ENCODE measurements around the gene POPDC2. TPM values are rescaled to one million over a fixed set of nuclear protein-coding genes. Genes with fewer than 3 reads are reported as not detected.

POPDC2 gene
- polyA plus RNA-seq, 4 donors = 1.8 to 8.6 (median 3.3) TPM

GRCh38 chr3:119676020-119676419 is 15.6 kb upstream of the POPDC2 start:
- H3K27me3 ChIP-seq (ENCODE audit: control insufficient read depth in 3 of 3, insufficient read depth in 3 of 3, low read length in 3 of 3) = no peaks in the 10 kb centered on the region
- H3K9me3 ChIP-seq (ENCODE audit: control insufficient read depth in 2 of 2, insufficient read depth in 1 of 2, low read depth in 1 of 2, low read length in 1 of 2) = no peaks in the 10 kb centered on the region
- peaks cover 0 to 21% (median 7%) of the 10 kb centered on the region in 3 donors for H3K4me1 ChIP-seq (ENCODE audit: control insufficient read depth in 3 of 3, insufficient read depth in 2 of 3, low read depth in 1 of 3, low read length in 2 of 3)
- DNase-seq = peak; percentile 26 to 59
- peaks cover 0 to 11% (median 6%) of the 10 kb centered on the region in 3 donors for H3K36me3 ChIP-seq (ENCODE audit: control insufficient read depth in 3 of 3, insufficient read depth in 2 of 3, low read depth in 1 of 3, low read length in 3 of 3)
- 31 to 56% (median 36%) methylated on average over 1 of the region's 1 CpG for WGBS, 3 donors
- FAIRE-seq = no peak
- H3K27ac ChIP-seq (ENCODE audit: low read depth in 1 of 3, low read length in 2 of 3) = peak overlapping the region; percentile 71 to 92 (median 82)
- peak overlapping the region in 2 of 3 donors; percentile 61 to 73 for H3K4me3 ChIP-seq (ENCODE audit: low read depth in 1 of 3, low read length in 3 of 3)

- peaks cover 0 to 21% (median 7%) of the 10 kb centered on the region in 3 donors for H3K4me1 ChIP-seq (ENCODE audit: control insufficient read depth in 3 of 3, insufficient read depth in 2 of 3, low read depth in 1 of 3, low read length in 2 of 3)
- peaks cover 0 to 11% (median 7%) of the 10 kb centered on the region in 3 donors for H3K36me3 ChIP-seq (ENCODE audit: control insufficient read depth in 3 of 3, insufficient read depth in 2 of 3, low read depth in 1 of 3, low read length in 3 of 3)
- 80 to 84% (median 81%) methylated on average over 5 of the region's 5 CpGs for WGBS, 3 donors
- no peak overlapping the region for H3K4me3 ChIP-seq (ENCODE audit: low read depth in 1 of 3, low read length in 3 of 3)
- no peak overlapping the region for H3K27ac ChIP-seq (ENCODE audit: low read depth in 1 of 3, low read length in 2 of 3)
- DNase-seq (no peak), FAIRE-seq (no peak)
- H3K27me3 ChIP-seq (ENCODE audit: control insufficient read depth in 3 of 3, insufficient read depth in 3 of 3, low read length in 3 of 3) = no peaks in the 10 kb centered on the region
- H3K9me3 ChIP-seq (ENCODE audit: control insufficient read depth in 2 of 2, insufficient read depth in 1 of 2, low read depth in 1 of 2, low read length in 1 of 2) = no peaks in the 10 kb centered on the region
These were observed 14.9 kb upstream of the POPDC2 start for GRCh38 chr3:119675188-119675874.

- FAIRE-seq = no peak
- Histone ChIP-seq H3K27me3 (ENCODE audit: control insufficient read depth in 3 of 3, insufficient read depth in 3 of 3, low read length in 3 of 3) (no peaks in the 10 kb centered on the region), H3K27ac (ENCODE audit: low read depth in 1 of 3, low read length in 2 of 3) (no peak overlapping the region), H3K36me3 (ENCODE audit: control insufficient read depth in 3 of 3, insufficient read depth in 2 of 3, low read depth in 1 of 3, low read length in 3 of 3) (peaks cover 2 to 11% (median 7%) of the 10 kb centered on the region in 3 donors), H3K9me3 (ENCODE audit: control insufficient read depth in 2 of 2, insufficient read depth in 1 of 2, low read depth in 1 of 2, low read length in 1 of 2) (no peaks in the 10 kb centered on the region), H3K4me1 (ENCODE audit: control insufficient read depth in 3 of 3, insufficient read depth in 2 of 3, low read depth in 1 of 3, low read length in 2 of 3) (peaks cover 0 to 21% (median 7%) of the 10 kb centered on the region in 3 donors), H3K4me3 (ENCODE audit: low read depth in 1 of 3, low read length in 3 of 3) (no peak overlapping the region)
- WGBS, 3 donors = 88 to 95% (median 94%) methylated on average over 17 to 18 of the region's 18 CpGs
- DNase-seq = no peak
These were observed 13.5 kb upstream of the POPDC2 start for GRCh38 chr3:119673875-119674274.

GRCh38 chr3:119672776-119673175 is 12.4 kb upstream of the POPDC2 start:
- peaks cover 2 to 11% (median 7%) of the 10 kb centered on the region in 3 donors for H3K36me3 ChIP-seq (ENCODE audit: control insufficient read depth in 3 of 3, insufficient read depth in 2 of 3, low read depth in 1 of 3, low read length in 3 of 3)
- H3K4me3 ChIP-seq (ENCODE audit: low read depth in 1 of 3, low read length in 3 of 3) = no peak overlapping the region
- H3K27me3 ChIP-seq (ENCODE audit: control insufficient read depth in 3 of 3, insufficient read depth in 3 of 3, low read length in 3 of 3) = no peaks in the 10 kb centered on the region
- no peaks in the 10 kb centered on the region for H3K9me3 ChIP-seq (ENCODE audit: control insufficient read depth in 2 of 2, insufficient read depth in 1 of 2, low read depth in 1 of 2, low read length in 1 of 2)
- DNase-seq = peak; percentile 49 to 58
- H3K4me1 ChIP-seq (ENCODE audit: control insufficient read depth in 3 of 3, insufficient read depth in 2 of 3, low read depth in 1 of 3, low read length in 2 of 3) = peaks cover 0 to 19% (median 7%) of the 10 kb centered on the region in 3 donors
- H3K27ac ChIP-seq (ENCODE audit: low read depth in 1 of 3, low read length in 2 of 3) = peak overlapping the region in 1 of 3 donors; percentile 75
- no peak for FAIRE-seq
- 58 to 80% (median 69%) methylated on average over 2 of the region's 2 CpGs for WGBS, 3 donors

DNA sequence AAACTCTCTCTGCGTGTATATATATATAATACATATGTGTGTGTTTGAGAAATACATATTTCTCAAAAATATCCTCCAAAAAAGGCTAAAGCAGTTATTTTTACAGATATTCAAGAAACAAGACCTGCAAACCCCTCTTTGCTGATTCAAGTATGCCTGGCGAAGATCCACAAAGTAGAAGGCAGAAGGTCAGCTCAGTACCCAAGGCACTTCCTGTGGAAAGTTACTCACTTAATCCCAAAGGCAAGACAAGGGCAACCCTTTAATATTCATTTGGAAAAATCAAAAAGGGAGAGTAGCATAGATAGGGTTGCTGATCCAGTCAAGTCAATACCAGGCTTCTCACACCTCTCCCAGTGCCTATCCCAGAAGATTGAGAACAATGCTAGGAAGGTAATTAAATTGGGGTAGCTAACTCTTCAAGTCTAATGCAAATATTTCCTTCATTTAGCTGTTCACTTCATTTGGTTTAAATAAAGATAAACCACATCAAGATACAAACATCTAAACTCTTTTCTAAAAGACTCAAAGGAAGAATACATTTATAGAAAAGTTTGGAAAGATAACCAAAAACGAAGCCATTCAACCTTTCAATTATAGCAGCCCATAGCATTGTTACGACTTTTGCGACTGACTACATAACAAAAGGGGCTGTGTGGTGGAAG is 9.6 kb upstream of the POPDC2 start:
- no peaks in the 10 kb centered on the region for H3K9me3 ChIP-seq (ENCODE audit: control insufficient read depth in 2 of 2, insufficient read depth in 1 of 2, low read depth in 1 of 2, low read length in 1 of 2)
- peaks cover 0 to 7% (median 0%) of the 10 kb centered on the region in 3 donors for H3K4me1 ChIP-seq (ENCODE audit: control insufficient read depth in 3 of 3, insufficient read depth in 2 of 3, low read depth in 1 of 3, low read length in 2 of 3)
- 90 to 96% (median 91%) methylated on average over 5 of the region's 5 CpGs for WGBS, 3 donors
- no peak overlapping the region for H3K27ac ChIP-seq (ENCODE audit: low read depth in 1 of 3, low read length in 2 of 3)
- DNase-seq (no peak), FAIRE-seq (no peak)
- no peaks in the 10 kb centered on the region for H3K27me3 ChIP-seq (ENCODE audit: control insufficient read depth in 3 of 3, insufficient read depth in 3 of 3, low read length in 3 of 3)
- H3K4me3 ChIP-seq (ENCODE audit: low read depth in 1 of 3, low read length in 3 of 3) = no peak overlapping the region
- H3K36me3 ChIP-seq (ENCODE audit: control insufficient read depth in 3 of 3, insufficient read depth in 2 of 3, low read depth in 1 of 3, low read length in 3 of 3) = peaks cover 2 to 11% (median 7%) of the 10 kb centered on the region in 3 donors

DNA sequence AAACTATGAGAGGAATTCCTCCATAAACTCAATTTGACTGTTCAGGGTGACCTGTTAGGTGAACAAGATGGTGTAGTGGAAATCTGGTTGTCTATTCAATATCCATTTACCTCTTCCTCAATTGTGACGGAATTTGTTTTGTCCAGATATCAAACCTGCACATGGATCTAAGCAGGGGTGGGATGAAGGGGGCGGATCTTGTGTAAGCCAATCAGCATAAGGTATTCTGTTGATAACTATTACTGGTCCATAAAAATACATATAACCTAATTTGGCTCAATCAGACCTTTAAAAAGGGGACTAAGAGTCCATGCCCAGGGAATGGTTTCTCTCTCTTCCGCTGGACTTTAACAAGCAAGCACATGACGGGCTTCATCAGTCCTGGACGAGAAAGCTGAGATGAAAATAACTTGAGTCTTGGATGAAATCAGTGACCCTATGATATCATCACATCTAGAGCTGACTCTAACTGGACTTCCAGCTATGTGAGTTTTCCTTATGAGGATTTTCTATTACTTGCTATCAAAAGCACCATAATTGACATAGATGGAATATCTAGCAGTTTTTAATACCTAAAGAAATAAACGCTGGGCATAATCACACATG is 5.7 kb upstream of the POPDC2 start:
- no peak overlapping the region for H3K4me3 ChIP-seq (ENCODE audit: low read depth in 1 of 3, low read length in 3 of 3)
- H3K27me3 ChIP-seq (ENCODE audit: control insufficient read depth in 3 of 3, insufficient read depth in 3 of 3, low read length in 3 of 3) = no peaks in the 10 kb centered on the region
- DNase-seq (no peak), FAIRE-seq (no peak)
- H3K36me3 ChIP-seq (ENCODE audit: control insufficient read depth in 3 of 3, insufficient read depth in 2 of 3, low read depth in 1 of 3, low read length in 3 of 3) = peaks cover 0 to 2% (median 1%) of the 10 kb centered on the region in 3 donors
- no peaks in the 10 kb centered on the region for H3K9me3 ChIP-seq (ENCODE audit: control insufficient read depth in 2 of 2, insufficient read depth in 1 of 2, low read depth in 1 of 2, low read length in 1 of 2)
- no peak overlapping the region for H3K27ac ChIP-seq (ENCODE audit: low read depth in 1 of 3, low read length in 2 of 3)
- no peaks in the 10 kb centered on the region for H3K4me1 ChIP-seq (ENCODE audit: control insufficient read depth in 3 of 3, insufficient read depth in 2 of 3, low read depth in 1 of 3, low read length in 2 of 3)
- 88 to 94% (median 90%) methylated on average over 6 of the region's 6 CpGs for WGBS, 3 donors

GRCh38 chr3:119664850-119665379 is 4.5 kb upstream of the POPDC2 start:
- no peaks in the 10 kb centered on the region for H3K27me3 ChIP-seq (ENCODE audit: control insufficient read depth in 3 of 3, insufficient read depth in 3 of 3, low read length in 3 of 3)
- peak; percentile 10 to 39 for DNase-seq
- no peak for FAIRE-seq
- peak overlapping the region in 1 of 3 donors; percentile 15 for H3K27ac ChIP-seq (ENCODE audit: low read depth in 1 of 3, low read length in 2 of 3)
- no peaks in the 10 kb centered on the region for H3K9me3 ChIP-seq (ENCODE audit: control insufficient read depth in 2 of 2, insufficient read depth in 1 of 2, low read depth in 1 of 2, low read length in 1 of 2)
- H3K4me3 ChIP-seq (ENCODE audit: low read depth in 1 of 3, low read length in 3 of 3) = no peak overlapping the region
- H3K4me1 ChIP-seq (ENCODE audit: control insufficient read depth in 3 of 3, insufficient read depth in 2 of 3, low read depth in 1 of 3, low read length in 2 of 3) = no peaks in the 10 kb centered on the region
- H3K36me3 ChIP-seq (ENCODE audit: control insufficient read depth in 3 of 3, insufficient read depth in 2 of 3, low read depth in 1 of 3, low read length in 3 of 3) = peaks cover 0 to 3% (median under 1%) of the 10 kb centered on the region in 3 donors
- WGBS, 3 donors = 74 to 78% (median 77%) methylated on average over 4 of the region's 4 CpGs

GRCh38 chr3:119664370-119664769 is 4.0 kb upstream of the POPDC2 start:
- DNase-seq (no peak), FAIRE-seq (no peak)
- Histone ChIP-seq H3K4me1 (ENCODE audit: control insufficient read depth in 3 of 3, insufficient read depth in 2 of 3, low read depth in 1 of 3, low read length in 2 of 3) (no peaks in the 10 kb centered on the region), H3K27ac (ENCODE audit: low read depth in 1 of 3, low read length in 2 of 3) (no peak overlapping the region), H3K9me3 (ENCODE audit: control insufficient read depth in 2 of 2, insufficient read depth in 1 of 2, low read depth in 1 of 2, low read length in 1 of 2) (no peaks in the 10 kb centered on the region), H3K36me3 (ENCODE audit: control insufficient read depth in 3 of 3, insufficient read depth in 2 of 3, low read depth in 1 of 3, low read length in 3 of 3) (peaks cover 0 to 6% (median 0%) of the 10 kb centered on the region in 3 donors), H3K27me3 (ENCODE audit: control insufficient read depth in 3 of 3, insufficient read depth in 3 of 3, low read length in 3 of 3) (no peaks in the 10 kb centered on the region), H3K4me3 (ENCODE audit: low read depth in 1 of 3, low read length in 3 of 3) (no peak overlapping the region)
- 80 to 87% (median 82%) methylated on average over 4 of the region's 4 CpGs for WGBS, 3 donors

Data from small intestine (tissue), 7 donors.